HG03521 (cell line): ENCODE results near the gene PDK2.

ENCODE experiments used
- ATAC-seq: cut with Tn5 transposase; IDR thresholded peaks from one replicate; pipeline ENCODE4 v1.9.1; 2021; ENCODE audit warnings: mild to moderate bottlenecking, moderate library complexity; ENCODE audit not compliant: unreplicated experiment

PDK2 gene

GRCh38 chr17:50078430-50078829 lies 16.7 kb upstream of the PDK2 start:
- ATAC-seq = no peak

- ATAC-seq = no peak
Observed at GRCh38 chr17:50079334-50080095, 15.6 kb upstream of the PDK2 start.

GRCh38 chr17:50080096-50080480 lies 15.1 kb upstream of the PDK2 start:
- ATAC-seq = no peak

GRCh38 chr17:50080827-50081226 lies 14.3 kb upstream of the PDK2 start:
- peak; percentile 69 for ATAC-seq

- no peak for ATAC-seq
Observed at GRCh38 chr17:50081757-50082156, 13.4 kb upstream of the PDK2 start.

- no peak for ATAC-seq
Observed at GRCh38 chr17:50087246-50087911, 7.8 kb upstream of the PDK2 start.

- ATAC-seq = no peak
Observed at GRCh38 chr17:50087912-50088405, 7.2 kb upstream of the PDK2 start.

GRCh38 chr17:50088952-50089825 lies 6.0 kb upstream of the PDK2 start:
- ATAC-seq = no peak

- no peak for ATAC-seq
Observed at GRCh38 chr17:50090071-50090470, 5.1 kb upstream of the PDK2 start.

GRCh38 chr17:50090971-50091917 lies 3.9 kb upstream of the PDK2 start:
- ATAC-seq = no peak

- ATAC-seq = no peak
Observed at GRCh38 chr17:50091918-50092285, 3.2 kb upstream of the PDK2 start.

- no peak for ATAC-seq
Observed at GRCh38 chr17:50093246-50093645, 1.9 kb upstream of the PDK2 start.

- ATAC-seq = no peak
Observed at GRCh38 chr17:50093807-50094206, 1.3 kb upstream of the PDK2 start.

GRCh38 chr17:50094243-50094752 lies 853 bp upstream of the PDK2 start:
- no peak for ATAC-seq

GRCh38 chr17:50095626-50096037 lies 481 bp downstream of the PDK2 start:
- no peak for ATAC-seq

- no peak for ATAC-seq
Observed at GRCh38 chr17:50096092-50096491, 941 bp downstream of the PDK2 start.

- no peak for ATAC-seq
Observed at GRCh38 chr17:50096758-50097157, 1.6 kb downstream of the PDK2 start.

GRCh38 chr17:50097455-50097854 lies 2.3 kb downstream of the PDK2 start:
- no peak for ATAC-seq

- ATAC-seq = no peak
Observed at GRCh38 chr17:50097926-50098325, 2.8 kb downstream of the PDK2 start.

- ATAC-seq = no peak
Observed at GRCh38 chr17:50098583-50098982, 3.4 kb downstream of the PDK2 start.
